Measurements from ENCODE around the gene HMGCS2. TPM values are rescaled to one million over a fixed set of nuclear protein-coding genes. Genes with fewer than 3 reads are reported as not detected.

The HMGCS2 gene
- total RNA-seq = 22.1 TPM

- DNase-seq (ENCODE audit: low spot score) = peak; percentile 63
These were observed at the start of gene HMGCS2 for GRCh38 chr1:119768778-119769177. Gene HMGCS2 (minus strand): TSS chr1:119768905. CDS start chr1:119768844, 61 bp downstream.

- no peak for DNase-seq (ENCODE audit: low spot score)
These were observed 49.5 kb upstream of the HMGCS2 start for GRCh38 chr1:119818181-119818580.

GRCh38 chr1:119816407-119816806, 47.7 kb upstream of the HMGCS2 start:
- DNase-seq (ENCODE audit: low spot score) = peak; percentile 34

GRCh38 chr1:119815928-119816327, 47.2 kb upstream of the HMGCS2 start:
- DNase-seq (ENCODE audit: low spot score) = no peak

- no peak for DNase-seq (ENCODE audit: low spot score)
These were observed 46.7 kb upstream of the HMGCS2 start for GRCh38 chr1:119815361-119815760.

GRCh38 chr1:119814288-119814687, 45.6 kb upstream of the HMGCS2 start:
- no peak for DNase-seq (ENCODE audit: low spot score)

- no peak for DNase-seq (ENCODE audit: low spot score)
These were observed 43.4 kb upstream of the HMGCS2 start for GRCh38 chr1:119811985-119812557.

GRCh38 chr1:119811387-119811786, 42.7 kb upstream of the HMGCS2 start, which contains the start of gene REG4:
Gene REG4 (minus strand): TSS chr1:119811460. CDS start chr1:119808769, 2,691 bp downstream.
- no peak for DNase-seq (ENCODE audit: low spot score)

GRCh38 chr1:119808972-119809550, 40.4 kb upstream of the HMGCS2 start:
- DNase-seq (ENCODE audit: low spot score) = peak; percentile 75

GRCh38 chr1:119808491-119808890, 39.8 kb upstream of the HMGCS2 start:
- no peak for DNase-seq (ENCODE audit: low spot score)

GRCh38 chr1:119806489-119806888, 37.8 kb upstream of the HMGCS2 start:
- no peak for DNase-seq (ENCODE audit: low spot score)

- DNase-seq (ENCODE audit: low spot score) = no peak
These were observed 37.0 kb upstream of the HMGCS2 start for GRCh38 chr1:119805746-119806145.

GRCh38 chr1:119805247-119805646, 36.5 kb upstream of the HMGCS2 start:
- no peak for DNase-seq (ENCODE audit: low spot score)

GRCh38 chr1:119799599-119800177, 31.0 kb upstream of the HMGCS2 start:
- no peak for DNase-seq (ENCODE audit: low spot score)

- no peak for DNase-seq (ENCODE audit: low spot score)
These were observed 30.3 kb upstream of the HMGCS2 start for GRCh38 chr1:119799003-119799402.

- no peak for DNase-seq (ENCODE audit: low spot score)
These were observed 28.9 kb upstream of the HMGCS2 start for GRCh38 chr1:119797606-119798005.

GRCh38 chr1:119797162-119797561, 28.5 kb upstream of the HMGCS2 start:
- no peak for DNase-seq (ENCODE audit: low spot score)

- DNase-seq (ENCODE audit: low spot score) = no peak
These were observed 26.8 kb upstream of the HMGCS2 start for GRCh38 chr1:119795261-119796200.

GRCh38 chr1:119794876-119795240, 26.2 kb upstream of the HMGCS2 start:
- peak; percentile 30 for DNase-seq (ENCODE audit: low spot score)

GRCh38 chr1:119794230-119794875, 25.6 kb upstream of the HMGCS2 start:
- DNase-seq (ENCODE audit: low spot score) = no peak

- no peak for DNase-seq (ENCODE audit: low spot score)
These were observed 22.7 kb upstream of the HMGCS2 start for GRCh38 chr1:119791377-119791776.

All from mucosa of gallbladder (tissue), 1 donor.